Kidney glomerular epithelial cell (primary cell): Measurements from ENCODE around the gene OR51B2.
"Not testable (repeated sequence)": the region's sequence is repeated elsewhere in the genome, so short reads cannot be mapped to it uniquely, and the experiment has no call there.

Experiments
- DNase-seq: peaks from one replicate; lab custom pipeline; 2025; lab: John Stamatoyannopoulos, UW

The OR51B2 gene, protein sequence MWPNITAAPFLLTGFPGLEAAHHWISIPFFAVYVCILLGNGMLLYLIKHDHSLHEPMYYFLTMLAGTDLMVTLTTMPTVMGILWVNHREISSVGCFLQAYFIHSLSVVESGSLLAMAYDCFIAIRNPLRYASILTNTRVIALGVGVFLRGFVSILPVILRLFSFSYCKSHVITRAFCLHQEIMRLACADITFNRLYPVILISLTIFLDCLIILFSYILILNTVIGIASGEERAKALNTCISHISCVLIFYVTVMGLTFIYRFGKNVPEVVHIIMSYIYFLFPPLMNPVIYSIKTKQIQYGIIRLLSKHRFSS

DNA sequence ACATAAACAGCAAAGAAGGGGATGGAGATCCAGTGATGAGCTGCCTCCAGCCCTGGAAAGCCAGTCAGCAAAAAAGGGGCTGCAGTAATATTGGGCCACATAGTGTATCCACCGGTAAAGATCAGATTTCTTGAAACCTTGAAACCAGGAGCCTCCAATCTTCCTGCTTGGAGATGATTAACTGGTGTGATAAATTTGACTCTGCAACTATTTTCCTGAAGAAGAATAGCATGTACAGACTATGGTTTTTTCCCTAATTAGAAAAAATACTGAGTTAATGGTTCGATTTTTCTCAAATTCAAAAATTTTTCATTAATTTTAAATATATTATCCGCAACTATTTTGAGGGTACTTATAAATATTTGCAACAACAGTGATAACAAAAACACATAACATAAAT is at the start of gene OR51B2:
Gene OR51B2 (minus strand): TSS at position 101 of the 400 bp plus-strand sequence. CDS start 0 bp downstream, at position 101.
- DNase-seq = no peak

DNA sequence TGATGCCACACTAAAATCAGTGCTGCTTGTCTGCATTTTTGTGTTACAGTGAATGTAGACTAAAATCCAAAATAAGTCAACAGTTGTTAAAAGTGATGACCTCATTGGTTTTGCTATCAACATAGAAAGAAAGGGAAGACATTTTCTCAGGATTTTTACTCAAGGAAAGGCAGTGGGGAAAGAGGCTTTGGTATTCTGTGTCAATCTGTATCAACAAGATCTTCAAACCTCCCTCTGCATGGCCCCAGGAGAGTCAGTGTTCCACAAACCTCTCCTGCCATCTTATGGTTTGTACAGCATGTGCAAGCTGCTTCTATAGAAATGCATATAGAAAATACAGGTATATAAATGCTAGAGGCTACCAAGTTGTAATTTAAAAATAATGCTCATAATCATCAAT is 45.7 kb upstream of the OR51B2 start:
- DNase-seq = no peak

DNA sequence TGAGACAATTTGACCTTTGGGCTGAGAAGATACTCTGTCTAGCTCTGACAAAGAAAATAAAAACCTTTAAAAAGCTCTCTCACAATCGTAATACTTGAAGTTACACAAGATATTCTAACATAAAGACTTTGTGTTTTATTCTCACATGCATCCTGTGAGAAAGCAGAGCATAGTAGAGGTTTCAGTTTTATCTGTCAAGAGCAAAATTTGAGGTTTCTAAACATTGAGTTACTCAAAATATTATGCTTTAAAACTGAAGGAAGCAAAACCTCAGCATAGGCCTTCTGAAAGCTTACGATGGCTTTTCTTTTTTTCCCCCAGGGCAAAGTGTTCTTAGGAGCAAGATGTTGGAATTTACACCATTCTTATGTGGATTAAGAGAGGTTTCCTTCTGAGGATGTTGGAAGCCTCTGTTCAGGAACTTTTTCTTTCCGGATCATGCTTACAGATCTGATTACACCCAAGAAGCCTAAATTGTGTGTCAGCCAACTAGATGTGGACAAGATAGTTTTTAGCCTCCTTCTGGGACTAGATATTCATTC is 44.5 kb upstream of the OR51B2 start:
- DNase-seq = no peak

DNA sequence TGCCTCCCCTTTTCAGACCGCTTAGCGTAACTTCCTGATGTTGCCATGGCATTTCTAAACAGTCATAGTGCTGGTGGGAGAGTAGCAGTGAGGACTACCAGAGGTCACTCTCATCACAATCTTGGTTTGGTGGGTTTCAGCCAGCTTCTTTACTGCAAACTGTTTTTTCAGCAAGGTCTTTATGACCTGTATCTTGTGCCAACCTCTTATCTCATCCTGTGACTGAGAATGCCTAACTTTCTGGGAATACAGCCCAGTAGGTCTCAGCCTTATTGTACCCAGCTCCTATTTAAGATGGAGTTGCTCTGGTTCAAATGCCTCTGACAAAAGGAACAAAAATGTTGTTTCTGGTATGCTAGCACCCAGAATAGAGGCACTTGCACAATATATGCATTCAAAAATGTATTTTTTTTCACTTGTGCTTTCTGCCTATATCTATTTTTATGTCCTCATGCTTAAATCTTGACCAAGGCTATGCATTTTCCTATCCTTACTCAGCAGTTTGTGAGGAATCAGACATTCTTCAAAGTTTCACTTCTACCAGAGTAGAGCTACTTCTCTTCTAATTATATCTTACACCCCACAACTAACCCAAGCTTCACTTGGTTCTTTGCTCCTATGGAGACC is 43.5 kb upstream of the OR51B2 start:
- no peak for DNase-seq

DNA sequence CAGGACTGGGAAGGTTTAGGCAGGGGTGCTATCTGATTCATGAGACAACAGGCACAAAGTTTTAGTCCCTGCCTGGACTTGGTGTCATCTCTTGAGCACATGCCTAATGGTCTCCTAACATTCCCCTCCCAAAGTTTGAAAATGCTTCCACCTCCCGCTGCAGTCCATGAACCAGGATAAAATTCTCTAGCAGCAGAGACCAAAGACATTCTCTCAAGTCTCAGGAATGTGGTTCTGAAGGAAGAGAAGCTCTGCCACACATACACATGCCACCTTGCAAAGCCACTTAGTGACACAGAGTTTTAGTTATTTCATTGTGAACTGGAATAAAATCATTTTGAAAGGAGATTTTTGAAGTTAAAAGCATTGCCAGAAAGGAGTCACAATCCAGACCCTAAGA is 42.8 kb upstream of the OR51B2 start:
- DNase-seq = no peak

DNA sequence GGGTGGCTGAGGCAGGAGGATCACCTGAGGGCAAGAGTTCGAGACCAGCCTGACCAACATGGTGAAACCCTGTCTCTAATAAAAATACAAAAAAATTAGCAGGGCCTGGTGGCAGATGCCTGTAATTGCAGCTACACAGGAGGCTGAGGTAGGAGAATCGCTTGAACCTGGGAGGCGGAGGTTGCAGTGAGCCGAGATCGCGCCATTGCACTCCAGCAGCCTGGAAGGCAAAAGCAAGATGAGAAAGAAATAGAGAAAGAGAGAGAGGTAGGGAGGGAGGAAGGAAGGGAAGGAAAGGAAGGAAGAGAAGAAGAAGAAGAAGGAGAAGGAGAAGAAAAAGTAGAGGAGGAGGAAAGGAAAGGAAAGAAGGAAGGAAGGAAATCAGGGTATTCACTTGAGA is 42.3 kb upstream of the OR51B2 start:
- not testable (repeated sequence) for DNase-seq

DNA sequence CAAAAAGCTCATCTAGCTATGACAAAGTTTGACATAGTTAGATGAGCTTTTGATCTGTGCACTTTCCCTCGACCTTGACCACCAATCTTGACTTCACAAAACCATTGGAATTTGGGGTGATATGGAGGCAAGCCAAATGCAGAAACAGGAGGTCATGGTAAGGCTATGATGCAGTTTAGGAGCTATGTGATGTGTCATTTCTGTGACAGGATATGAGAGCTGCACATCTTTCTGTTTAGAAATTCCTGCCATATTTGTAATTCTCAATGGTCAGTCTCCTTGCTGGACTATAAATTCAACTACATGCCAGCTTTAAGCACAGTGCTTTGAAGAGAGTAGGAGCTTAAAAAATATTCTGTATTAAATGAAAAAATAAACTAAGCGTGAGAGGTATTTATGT is 40.1 kb upstream of the OR51B2 start:
- DNase-seq = peak; percentile 87

DNA sequence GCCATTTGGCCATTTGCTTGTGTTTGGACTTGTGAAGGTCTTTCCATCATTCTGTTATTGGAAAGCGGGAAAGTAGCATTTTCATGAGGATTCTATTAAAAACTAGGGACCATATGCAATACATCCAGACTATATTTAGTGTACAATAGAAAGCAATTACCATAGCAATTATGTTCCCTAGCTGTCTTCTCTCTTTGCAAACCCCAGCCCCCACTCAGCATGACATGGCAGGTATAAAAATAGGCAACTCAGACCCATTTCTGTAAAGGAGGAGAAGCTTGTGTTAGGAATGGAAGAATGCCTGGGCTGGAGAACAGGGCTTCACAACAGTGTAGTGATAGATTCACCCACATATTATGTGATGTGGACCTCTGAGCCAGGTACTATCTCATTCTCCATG is 39.6 kb upstream of the OR51B2 start:
- DNase-seq = no peak

DNA sequence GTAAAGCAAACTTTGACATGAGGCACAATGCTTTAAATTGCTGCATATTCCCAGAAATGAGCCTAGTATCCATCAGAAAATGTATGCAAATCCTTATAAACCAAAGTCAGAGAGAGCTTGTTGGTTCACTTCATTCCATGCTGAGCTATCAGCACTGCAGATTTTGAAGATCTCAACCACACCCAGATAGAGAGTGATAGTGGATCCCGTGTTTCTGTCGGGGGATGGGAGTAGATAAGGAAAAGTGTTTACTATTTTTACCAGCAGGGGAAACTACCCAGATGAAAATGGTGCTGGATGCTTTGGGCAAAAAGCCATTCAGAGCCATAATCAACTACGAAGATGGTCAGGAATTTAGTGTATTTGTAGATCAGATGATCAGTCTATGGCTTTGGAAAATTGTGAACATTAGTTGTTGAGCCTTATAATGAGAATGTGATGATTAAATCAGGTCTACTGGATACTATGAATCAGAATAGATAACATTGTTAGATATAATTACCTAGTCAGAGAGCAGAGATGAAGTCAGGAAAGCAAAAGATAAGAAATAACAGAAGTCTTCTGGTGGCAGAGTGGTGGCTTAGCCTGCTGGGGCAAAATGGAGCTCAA is 38.0 kb upstream of the OR51B2 start:
- DNase-seq = no peak

DNA sequence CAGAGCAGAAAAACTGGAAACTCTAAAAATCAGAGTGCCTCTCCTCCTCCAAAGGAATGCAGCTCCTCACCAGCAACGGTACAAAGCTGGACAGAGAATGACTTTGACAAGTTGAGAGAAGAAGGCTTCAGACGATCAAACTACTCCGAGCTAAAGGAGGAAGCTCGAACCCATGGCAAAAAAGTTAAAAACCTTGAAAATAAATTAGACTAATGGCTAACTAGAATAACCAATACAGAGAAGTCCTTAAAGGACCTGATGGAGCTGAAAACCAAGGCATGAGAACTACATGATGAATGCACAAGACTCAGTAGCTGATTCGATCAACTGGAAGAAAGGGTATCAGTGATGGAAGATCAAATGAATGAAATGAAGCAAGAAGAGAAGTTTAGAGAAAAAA is 31.9 kb upstream of the OR51B2 start:
- not testable (repeated sequence) for DNase-seq

DNA sequence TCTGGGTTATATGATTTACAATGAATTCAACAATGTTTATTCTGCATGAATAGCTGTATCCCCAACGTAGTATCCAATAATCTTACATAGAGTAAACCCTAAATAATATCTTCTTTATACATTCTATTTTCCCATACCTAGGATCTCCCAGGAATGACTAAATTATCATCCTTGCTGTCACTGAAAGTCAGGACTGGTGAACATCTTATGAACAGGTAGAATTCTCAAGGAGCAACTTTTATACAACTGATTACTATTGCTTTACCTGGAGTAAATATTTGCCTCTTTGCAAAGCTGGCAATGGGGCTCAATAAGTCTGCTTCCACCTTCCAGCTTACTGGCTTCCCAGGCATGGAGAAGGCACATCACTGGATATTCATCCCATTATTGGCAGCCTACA is 27.1 kb upstream of the OR51B2 start, which contains the start of gene OR51B6:
Gene OR51B6 (plus strand): TSS at position 301 of the 400 bp plus-strand sequence. CDS start 0 bp downstream, at position 301.
- DNase-seq = no peak

DNA sequence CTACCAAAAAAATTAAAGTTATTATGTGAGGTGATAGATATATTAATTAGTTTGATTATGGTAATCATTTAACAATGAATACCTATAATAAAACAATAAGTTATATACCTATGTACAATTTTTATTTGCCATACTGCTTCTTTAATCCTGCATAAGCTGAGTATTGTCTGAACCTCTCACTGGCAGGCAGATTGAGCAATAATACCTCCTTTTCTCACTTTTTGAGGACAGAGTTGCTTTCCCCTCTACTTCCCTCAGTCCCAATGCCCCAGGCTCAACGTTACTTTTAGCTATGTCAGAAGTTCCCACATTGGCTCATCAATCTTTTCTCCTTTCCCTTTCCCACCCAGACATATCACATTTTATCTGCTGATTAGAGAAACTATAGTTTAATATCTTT is 25.5 kb upstream of the OR51B2 start:
- no peak for DNase-seq

DNA sequence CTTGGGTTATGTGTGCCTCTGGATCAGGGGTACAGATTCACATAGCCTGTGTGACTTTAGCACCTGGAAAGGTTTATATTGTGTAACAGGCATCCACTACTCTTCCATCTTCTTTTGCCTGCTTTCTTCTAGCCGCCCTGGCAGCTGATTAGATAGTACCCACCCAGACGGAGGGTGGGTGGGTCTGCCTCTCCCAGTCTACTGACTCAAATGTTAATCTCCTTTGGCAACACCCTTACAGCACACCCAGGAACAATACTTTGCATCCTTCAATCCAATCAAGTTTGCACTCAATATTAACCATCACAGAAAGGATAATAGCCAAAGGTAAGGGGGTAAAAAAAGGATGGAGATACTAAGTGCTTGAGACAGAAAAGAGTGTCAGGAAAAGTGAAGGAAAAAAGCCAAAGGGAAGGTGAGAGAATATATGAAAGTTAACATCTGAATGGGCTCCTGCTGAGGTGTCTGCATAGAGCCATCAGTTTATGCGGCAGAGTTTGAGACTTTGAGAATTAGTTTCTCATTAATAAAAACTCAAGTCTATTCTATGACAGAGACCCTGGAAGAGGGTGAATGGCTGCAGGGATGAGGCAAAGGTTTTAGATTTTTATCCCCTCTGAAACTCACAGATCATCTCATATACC is 24.6 kb upstream of the OR51B2 start:
- no peak for DNase-seq

DNA sequence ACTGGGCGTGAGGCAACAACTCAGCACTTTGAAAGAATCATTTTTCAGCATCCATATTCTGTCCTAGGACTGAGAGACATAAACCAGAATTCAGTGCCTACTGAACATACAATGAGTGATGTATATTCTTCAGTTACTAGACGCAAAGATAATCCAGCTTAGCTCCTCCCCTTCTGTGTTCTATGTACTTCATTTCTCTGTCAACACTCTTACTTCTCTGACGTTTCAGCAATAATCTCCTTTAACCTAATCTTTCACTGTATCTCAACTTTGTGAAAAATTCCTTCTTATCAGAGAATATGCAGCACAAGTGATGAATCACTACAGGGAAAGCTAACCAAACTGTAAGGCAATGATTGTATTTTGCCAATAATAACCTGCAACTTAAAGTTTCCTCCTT is 21.7 kb upstream of the OR51B2 start:
- DNase-seq = no peak

DNA sequence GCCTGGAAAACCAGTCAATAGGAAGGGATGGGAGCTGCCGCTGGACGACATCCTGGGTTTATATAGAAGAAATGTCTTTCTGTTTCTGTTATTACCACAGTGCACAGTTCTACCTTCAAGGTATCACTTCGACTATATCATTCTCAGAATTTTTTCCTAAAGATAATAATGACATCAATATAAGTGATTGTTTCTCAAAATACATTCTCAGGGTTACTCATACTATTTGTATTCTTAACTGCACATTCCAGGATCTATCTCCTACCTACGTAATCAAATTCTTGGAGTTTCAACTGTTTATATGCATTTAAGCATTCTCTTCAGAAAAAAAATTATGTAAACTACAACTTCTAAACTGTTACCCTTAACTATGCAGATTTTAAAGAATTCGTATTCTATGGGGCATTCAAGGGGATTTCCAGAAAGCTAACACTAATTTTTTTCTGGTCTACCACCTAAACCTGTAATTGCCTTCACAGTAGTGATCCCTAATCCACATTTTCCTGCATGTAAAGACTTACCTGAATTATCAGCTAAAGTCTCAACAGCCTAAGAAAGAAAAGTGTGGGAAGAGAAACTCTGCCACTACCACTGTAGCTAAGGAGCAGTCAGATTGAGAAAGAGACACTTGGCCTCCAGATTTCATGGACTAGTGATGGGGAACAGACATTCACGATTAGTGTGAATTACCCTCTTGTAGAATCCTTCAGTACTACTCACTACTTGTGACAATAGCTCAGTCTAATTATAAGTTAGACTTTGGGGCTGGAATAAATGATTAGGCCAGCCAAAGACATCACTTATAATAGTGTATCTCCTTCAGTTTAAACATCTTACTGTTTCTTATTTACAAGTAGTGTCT is 19.6 kb upstream of the OR51B2 start, which contains the start of gene OR51B5:
Gene OR51B5 (minus strand): TSS at position 51 of the 862 bp plus-strand sequence. CDS start 0 bp downstream, at position 51.
- no peak for DNase-seq

DNA sequence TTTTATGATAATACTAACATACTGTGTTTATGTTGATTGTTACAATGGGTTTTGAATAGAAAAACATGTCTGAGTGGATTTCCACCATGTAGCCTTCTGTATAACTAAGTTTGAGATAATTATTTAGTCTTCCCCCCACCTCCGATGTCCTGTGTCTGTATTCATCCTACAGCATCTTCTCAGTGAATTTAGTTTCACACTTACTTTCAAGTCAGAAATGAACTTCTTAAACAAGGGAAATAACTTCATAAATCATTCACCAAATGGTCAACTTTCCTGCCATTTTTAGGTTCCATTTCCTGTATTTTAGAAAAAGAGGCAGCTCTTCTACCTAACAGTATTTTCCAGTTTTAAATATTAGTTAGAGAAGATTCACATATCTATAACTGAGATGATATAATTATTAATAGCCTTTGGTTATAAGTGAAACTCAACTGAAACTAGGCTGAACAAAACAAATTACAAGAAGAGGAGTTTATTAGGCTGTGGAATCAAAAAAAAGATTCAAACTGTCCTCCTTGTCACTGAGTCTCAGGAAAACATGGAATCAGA is 15.8 kb upstream of the OR51B2 start:
- no peak for DNase-seq

DNA sequence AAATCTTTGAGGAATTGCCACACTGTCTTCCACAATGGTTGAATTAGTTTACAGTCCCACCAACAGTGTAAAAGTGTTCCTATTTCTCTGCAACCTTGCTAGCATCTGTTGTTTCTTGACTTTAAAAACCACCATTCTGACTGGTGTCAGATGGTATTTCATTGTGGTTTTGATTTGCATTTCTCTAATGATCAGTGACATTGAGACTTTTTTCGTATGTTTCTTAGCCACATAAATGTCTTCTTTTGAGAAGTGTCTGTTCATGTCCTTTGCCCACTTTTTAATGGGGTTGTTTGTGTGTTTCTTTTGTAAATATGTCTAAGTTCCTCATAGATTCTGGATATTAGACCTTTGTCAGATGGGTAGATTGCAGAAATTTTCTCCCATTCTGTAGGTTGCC is 13.2 kb upstream of the OR51B2 start:
- not testable (repeated sequence) for DNase-seq

DNA sequence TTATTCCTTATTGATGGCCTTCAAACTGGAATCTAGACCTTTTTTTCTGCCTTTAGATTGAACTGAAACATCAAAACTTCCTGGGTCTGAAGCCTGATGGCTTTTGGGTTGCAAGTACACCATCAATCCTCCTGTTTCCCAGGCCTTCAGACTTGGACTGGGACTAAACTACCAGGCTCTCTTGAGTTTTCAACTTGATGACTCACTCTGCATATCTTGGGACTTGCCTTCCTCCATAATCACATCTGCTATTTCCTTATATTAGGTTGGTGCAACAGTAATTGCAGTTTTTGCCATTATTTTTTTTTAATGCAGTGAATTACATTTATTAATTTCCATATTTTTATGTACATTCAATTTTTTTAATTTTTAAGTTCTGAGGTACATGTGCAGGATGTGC is 12.2 kb upstream of the OR51B2 start:
- DNase-seq = no peak

DNA sequence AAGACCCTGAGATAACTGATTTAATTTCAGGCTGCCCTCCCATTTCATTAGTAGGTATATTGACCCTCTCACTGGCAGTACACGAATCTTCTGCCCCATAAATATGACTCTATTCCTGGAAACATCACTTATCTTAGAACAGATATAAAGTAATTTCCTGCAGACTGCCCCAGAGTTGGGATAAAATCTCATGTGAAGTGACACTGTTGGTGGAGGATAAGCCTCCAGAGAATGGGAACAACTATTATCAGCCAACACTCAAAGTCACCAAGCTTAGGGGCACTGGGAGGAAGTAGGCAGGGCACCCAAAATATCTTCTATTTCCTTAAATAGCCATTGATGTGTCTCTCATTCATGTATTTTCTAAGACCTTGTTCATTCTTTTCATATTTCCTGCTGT is 11.1 kb upstream of the OR51B2 start:
- DNase-seq = no peak

DNA sequence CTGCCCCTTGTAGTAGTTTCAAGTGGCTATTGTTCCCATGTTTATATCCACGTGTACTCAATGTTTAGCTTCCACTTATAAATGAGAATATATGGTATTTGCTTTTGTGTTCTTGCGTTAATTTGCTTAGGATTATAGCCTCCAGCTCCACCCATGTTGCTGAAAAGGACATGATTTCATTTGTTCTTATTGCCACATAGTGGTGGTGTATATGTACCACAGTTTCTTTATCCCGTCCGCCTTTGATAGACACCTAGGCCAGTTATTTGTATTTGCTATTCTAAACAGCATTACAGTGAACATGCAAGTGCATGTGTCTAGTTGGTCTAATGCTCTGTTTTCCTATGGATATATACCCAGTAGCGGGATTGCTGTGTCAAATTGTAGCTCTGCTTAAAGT is 6.8 kb downstream of the OR51B2 start:
- DNase-seq = no peak
